ENCODE results near the gene FLOT2.

Gene FLOT2

DNA sequence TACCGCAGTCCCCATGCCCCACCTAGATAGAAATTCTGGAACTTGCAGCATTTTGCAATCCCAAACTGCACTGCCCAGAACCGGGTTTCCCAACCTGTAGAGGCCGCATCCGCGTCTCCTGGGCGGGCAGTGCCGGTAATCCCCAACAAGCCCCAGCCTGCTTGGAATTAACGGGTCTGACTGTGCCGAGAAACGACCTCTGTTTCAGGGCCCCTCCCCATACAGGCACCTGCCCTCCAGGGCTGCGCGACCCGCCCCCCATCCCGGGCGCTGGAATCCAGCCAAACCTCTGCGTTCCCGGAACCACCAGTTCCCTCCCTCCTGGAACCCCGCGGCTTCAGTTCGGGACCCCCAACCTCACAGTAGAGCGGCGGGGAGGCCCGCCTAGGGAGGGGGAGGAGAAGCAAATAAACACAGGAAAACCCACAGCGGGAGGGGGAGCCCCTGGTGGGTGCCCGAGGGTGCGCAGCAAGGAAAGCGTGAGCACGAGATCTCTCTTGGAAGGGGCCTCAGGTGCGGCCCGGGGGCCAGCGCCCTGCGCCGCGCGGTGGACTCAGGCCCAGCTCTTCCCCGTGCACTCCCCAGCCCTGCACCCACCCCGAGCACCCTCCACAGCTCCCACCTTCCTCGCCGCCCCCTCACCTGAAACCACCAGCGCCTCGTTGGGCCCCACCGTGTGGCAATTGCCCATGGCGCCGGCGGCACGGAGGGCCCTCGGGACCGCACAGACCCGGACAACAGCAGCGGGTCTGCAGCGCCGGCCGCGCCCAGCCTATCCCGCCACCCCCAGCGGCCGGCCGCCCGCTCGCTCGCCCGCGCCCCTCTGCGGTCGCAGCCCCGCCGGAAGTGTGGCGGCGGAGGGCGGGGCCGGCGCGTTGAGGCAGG, at the start of gene FLOT2:
Gene FLOT2 (minus strand): TSS at position 850 of the 885 bp plus-strand sequence. CDS start 159 bp downstream, at position 691.
- peak within 1 kb of the TSS; percentile 84 for H3K4me3 ChIP-seq (ENCODE audit: low read depth, low read length)
- H3K9ac ChIP-seq (ENCODE audit: low read depth, low read length), result peak within 1 kb of the TSS; percentile 73
- H3K9me3 ChIP-seq (ENCODE audit: control insufficient read depth, insufficient read depth, low read length), result no peaks in the 10 kb centered on the region
- H3K27me3 ChIP-seq (ENCODE audit: control insufficient read depth, insufficient read depth, low read length), result no peaks in the 10 kb centered on the region
- no peaks in the 10 kb centered on the region for H3K36me3 ChIP-seq (ENCODE audit: control insufficient read depth, insufficient read depth, low read length)
- H3K4me1 ChIP-seq (ENCODE audit: control insufficient read depth, insufficient read depth, low read length), result peaks cover 14% of the 10 kb centered on the region

GRCh38 chr17:28946239-28946638, 48.7 kb upstream of the FLOT2 start:
- H3K4me1 ChIP-seq (ENCODE audit: control insufficient read depth, insufficient read depth, low read length), result peaks cover 14% of the 10 kb centered on the region
- no peak overlapping the region for H3K4me3 ChIP-seq (ENCODE audit: low read depth, low read length)

DNA sequence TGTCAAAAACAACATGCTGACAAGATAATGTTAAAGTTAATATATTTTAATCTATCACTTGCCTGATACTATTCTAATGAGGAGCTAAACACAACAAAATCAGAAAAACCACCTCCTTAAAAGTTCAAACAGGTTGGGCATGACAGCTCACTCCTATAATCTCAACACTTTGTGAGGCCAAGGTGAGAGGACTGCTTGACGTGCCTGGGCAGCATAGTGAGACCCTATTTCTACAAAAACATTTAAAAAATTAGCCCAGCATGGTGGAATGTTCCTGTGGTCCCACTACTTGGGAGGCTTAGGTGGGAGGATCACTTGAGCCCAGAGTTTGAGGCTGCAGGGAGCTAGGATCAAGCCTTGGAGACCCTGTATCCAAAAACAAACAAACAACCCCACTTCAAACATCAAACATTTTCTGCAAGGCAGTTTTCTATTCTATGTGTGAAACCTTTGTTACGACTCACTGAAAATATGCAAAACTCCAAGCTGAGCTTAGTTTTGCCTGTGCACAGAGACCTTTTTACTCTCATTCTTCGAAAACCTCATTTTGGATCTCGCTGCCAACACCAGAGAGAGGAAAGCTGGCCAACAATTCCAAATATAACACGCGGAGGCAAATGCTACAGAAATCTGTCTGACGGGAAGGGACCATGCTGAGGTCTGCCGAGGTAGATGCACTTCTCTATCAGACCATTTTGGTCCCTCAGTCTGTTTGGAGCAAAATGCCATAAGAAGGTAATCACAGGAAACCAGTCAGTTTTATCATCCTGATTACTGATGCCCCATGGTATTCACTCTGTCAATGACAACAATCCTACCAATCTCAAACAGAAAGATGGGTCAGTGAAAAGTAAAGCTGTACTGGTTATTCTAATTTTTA, 47.6 kb upstream of the FLOT2 start:
- H3K4me3 ChIP-seq (ENCODE audit: low read depth, low read length), result no peak overlapping the region
- peaks cover 22% of the 10 kb centered on the region for H3K4me1 ChIP-seq (ENCODE audit: control insufficient read depth, insufficient read depth, low read length)
- no peak overlapping the region for H3K9ac ChIP-seq (ENCODE audit: low read depth, low read length)
- no peaks in the 10 kb centered on the region for H3K36me3 ChIP-seq (ENCODE audit: control insufficient read depth, insufficient read depth, low read length)
- H3K9me3 ChIP-seq (ENCODE audit: control insufficient read depth, insufficient read depth, low read length), result no peaks in the 10 kb centered on the region
- no peaks in the 10 kb centered on the region for H3K27me3 ChIP-seq (ENCODE audit: control insufficient read depth, insufficient read depth, low read length)

More at GRCh38 chr17:28946239-28946638, 48.7 kb upstream of the FLOT2 start:
- no peaks in the 10 kb centered on the region for H3K27me3 ChIP-seq (ENCODE audit: control insufficient read depth, insufficient read depth, low read length)
- no peaks in the 10 kb centered on the region for H3K36me3 ChIP-seq (ENCODE audit: control insufficient read depth, insufficient read depth, low read length)
- no peak overlapping the region for H3K9ac ChIP-seq (ENCODE audit: low read depth, low read length)
- no peaks in the 10 kb centered on the region for H3K9me3 ChIP-seq (ENCODE audit: control insufficient read depth, insufficient read depth, low read length)

GRCh38 chr17:28944343-28944742, 46.8 kb upstream of the FLOT2 start:
- Histone ChIP-seq H3K4me1 (ENCODE audit: control insufficient read depth, insufficient read depth, low read length) (peaks cover 22% of the 10 kb centered on the region), H3K9me3 (ENCODE audit: control insufficient read depth, insufficient read depth, low read length) (no peaks in the 10 kb centered on the region), H3K36me3 (ENCODE audit: control insufficient read depth, insufficient read depth, low read length) (no peaks in the 10 kb centered on the region), H3K4me3 (ENCODE audit: low read depth, low read length) (no peak overlapping the region), H3K27me3 (ENCODE audit: control insufficient read depth, insufficient read depth, low read length) (no peaks in the 10 kb centered on the region), H3K9ac (ENCODE audit: low read depth, low read length) (no peak overlapping the region)

- Histone ChIP-seq H3K36me3 (ENCODE audit: control insufficient read depth, insufficient read depth, low read length) (no peaks in the 10 kb centered on the region), H3K9ac (ENCODE audit: low read depth, low read length) (no peak overlapping the region)
These were observed 45.4 kb upstream of the FLOT2 start for GRCh38 chr17:28942925-28943324.

DNA sequence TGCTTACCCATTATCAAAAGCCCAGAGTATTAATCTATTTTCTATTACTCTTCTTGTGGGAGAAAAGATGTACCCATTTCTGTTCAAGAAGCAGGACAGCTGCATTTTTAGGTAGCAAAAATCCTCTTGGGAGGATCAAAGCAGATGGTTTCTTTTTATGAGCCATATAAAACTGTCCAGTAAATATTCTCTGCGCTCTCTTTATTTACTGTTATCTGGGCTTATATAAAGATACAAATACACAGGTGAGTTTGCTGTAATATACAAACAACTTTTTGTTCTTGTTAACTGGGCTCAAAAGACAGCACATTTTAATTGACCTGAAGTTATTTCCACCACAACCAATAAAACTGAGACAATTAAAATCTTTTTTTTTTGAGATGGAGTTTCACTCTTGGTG, 43.7 kb upstream of the FLOT2 start:
- Histone ChIP-seq H3K9me3 (ENCODE audit: control insufficient read depth, insufficient read depth, low read length) (no peaks in the 10 kb centered on the region), H3K27me3 (ENCODE audit: control insufficient read depth, insufficient read depth, low read length) (no peaks in the 10 kb centered on the region), H3K9ac (ENCODE audit: low read depth, low read length) (no peak overlapping the region), H3K36me3 (ENCODE audit: control insufficient read depth, insufficient read depth, low read length) (no peaks in the 10 kb centered on the region), H3K4me1 (ENCODE audit: control insufficient read depth, insufficient read depth, low read length) (peaks cover 22% of the 10 kb centered on the region), H3K4me3 (ENCODE audit: low read depth, low read length) (no peak overlapping the region)

More at GRCh38 chr17:28942925-28943324, 45.4 kb upstream of the FLOT2 start:
- Histone ChIP-seq H3K27me3 (ENCODE audit: control insufficient read depth, insufficient read depth, low read length) (no peaks in the 10 kb centered on the region), H3K9me3 (ENCODE audit: control insufficient read depth, insufficient read depth, low read length) (no peaks in the 10 kb centered on the region), H3K4me1 (ENCODE audit: control insufficient read depth, insufficient read depth, low read length) (peaks cover 15% of the 10 kb centered on the region), H3K4me3 (ENCODE audit: low read depth, low read length) (no peak overlapping the region)

GRCh38 chr17:28940675-28941074, 43.1 kb upstream of the FLOT2 start:
- H3K4me1 ChIP-seq (ENCODE audit: control insufficient read depth, insufficient read depth, low read length), result peaks cover 22% of the 10 kb centered on the region
- H3K36me3 ChIP-seq (ENCODE audit: control insufficient read depth, insufficient read depth, low read length), result no peaks in the 10 kb centered on the region

GRCh38 chr17:28940142-28940541, 42.6 kb upstream of the FLOT2 start:
- Histone ChIP-seq H3K9me3 (ENCODE audit: control insufficient read depth, insufficient read depth, low read length) (no peaks in the 10 kb centered on the region), H3K4me3 (ENCODE audit: low read depth, low read length) (no peak overlapping the region), H3K4me1 (ENCODE audit: control insufficient read depth, insufficient read depth, low read length) (peaks cover 22% of the 10 kb centered on the region), H3K27me3 (ENCODE audit: control insufficient read depth, insufficient read depth, low read length) (no peaks in the 10 kb centered on the region), H3K36me3 (ENCODE audit: control insufficient read depth, insufficient read depth, low read length) (no peaks in the 10 kb centered on the region), H3K9ac (ENCODE audit: low read depth, low read length) (no peak overlapping the region)

More at GRCh38 chr17:28940675-28941074, 43.1 kb upstream of the FLOT2 start:
- Histone ChIP-seq H3K27me3 (ENCODE audit: control insufficient read depth, insufficient read depth, low read length) (no peaks in the 10 kb centered on the region), H3K4me3 (ENCODE audit: low read depth, low read length) (no peak overlapping the region), H3K9me3 (ENCODE audit: control insufficient read depth, insufficient read depth, low read length) (no peaks in the 10 kb centered on the region), H3K9ac (ENCODE audit: low read depth, low read length) (no peak overlapping the region)

DNA sequence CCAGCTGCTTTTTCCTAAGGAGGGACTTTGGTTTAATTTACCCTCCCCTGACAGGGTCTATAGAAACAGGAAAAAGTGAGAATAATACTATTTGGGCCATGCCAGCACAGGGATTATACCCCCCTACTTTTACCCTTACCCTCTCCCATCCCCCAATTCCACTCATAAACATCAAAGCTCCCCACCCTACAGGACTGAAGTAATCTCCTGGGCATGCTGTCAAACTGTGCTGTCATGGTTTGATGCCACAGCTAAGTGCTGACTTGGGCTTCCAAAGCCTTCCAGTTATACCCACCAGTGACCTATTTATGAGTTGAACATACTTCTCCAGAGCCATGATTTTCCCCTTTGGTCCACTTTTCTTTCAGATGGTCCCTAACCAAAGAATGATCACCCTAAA, 41.0 kb upstream of the FLOT2 start:
- H3K36me3 ChIP-seq (ENCODE audit: control insufficient read depth, insufficient read depth, low read length), result no peaks in the 10 kb centered on the region
- H3K9ac ChIP-seq (ENCODE audit: low read depth, low read length), result no peak overlapping the region
- H3K4me1 ChIP-seq (ENCODE audit: control insufficient read depth, insufficient read depth, low read length), result peaks cover 22% of the 10 kb centered on the region
- H3K9me3 ChIP-seq (ENCODE audit: control insufficient read depth, insufficient read depth, low read length), result no peaks in the 10 kb centered on the region
- no peaks in the 10 kb centered on the region for H3K27me3 ChIP-seq (ENCODE audit: control insufficient read depth, insufficient read depth, low read length)
- no peak overlapping the region for H3K4me3 ChIP-seq (ENCODE audit: low read depth, low read length)

GRCh38 chr17:28937044-28937729, 39.7 kb upstream of the FLOT2 start:
- H3K9ac ChIP-seq (ENCODE audit: low read depth, low read length), result no peak overlapping the region
- H3K9me3 ChIP-seq (ENCODE audit: control insufficient read depth, insufficient read depth, low read length), result no peaks in the 10 kb centered on the region
- peaks cover 22% of the 10 kb centered on the region for H3K4me1 ChIP-seq (ENCODE audit: control insufficient read depth, insufficient read depth, low read length)
- H3K36me3 ChIP-seq (ENCODE audit: control insufficient read depth, insufficient read depth, low read length), result peaks cover under 1% of the 10 kb centered on the region
- H3K4me3 ChIP-seq (ENCODE audit: low read depth, low read length), result no peak overlapping the region
- no peaks in the 10 kb centered on the region for H3K27me3 ChIP-seq (ENCODE audit: control insufficient read depth, insufficient read depth, low read length)

- peaks cover 17% of the 10 kb centered on the region for H3K4me1 ChIP-seq (ENCODE audit: control insufficient read depth, insufficient read depth, low read length)
- no peaks in the 10 kb centered on the region for H3K27me3 ChIP-seq (ENCODE audit: control insufficient read depth, insufficient read depth, low read length)
- H3K36me3 ChIP-seq (ENCODE audit: control insufficient read depth, insufficient read depth, low read length), result peaks cover 4% of the 10 kb centered on the region
- no peaks in the 10 kb centered on the region for H3K9me3 ChIP-seq (ENCODE audit: control insufficient read depth, insufficient read depth, low read length)
- no peak overlapping the region for H3K4me3 ChIP-seq (ENCODE audit: low read depth, low read length)
- no peak overlapping the region for H3K9ac ChIP-seq (ENCODE audit: low read depth, low read length)
These were observed 38.4 kb upstream of the FLOT2 start for GRCh38 chr17:28935744-28936460.

Measured in iPS-15b (cell line).